HAP-1 (cell line): ENCODE results near the gene CSPG5.

Experiments
- DNase-seq, 2 experiments: peaks; one replicate each; pipeline ENCODE4 v3.0.0-alpha.2; 2016 to 2020; ENCODE audit warnings: low spot score in 2 of 2
- H3K27me3 ChIP-seq: fragments of 250-450 bp; sonication (Bioruptor Pico); 2 replicates; pipeline ENCODE4 v1.5.1; 2020; ENCODE audit warnings: low read depth, mild to moderate bottlenecking, moderate library complexity
- H3K36me3 ChIP-seq: fragments of 250-450 bp; sonication (Bioruptor Pico); replicated peaks from 2 replicates; pipeline ENCODE4 v1.5.1; 2020; ENCODE audit warnings: mild to moderate bottlenecking
- H3K4me1 ChIP-seq: fragments of 250-450 bp; sonication (Bioruptor Pico); 2 replicates; pipeline ENCODE4 v1.5.1; 2020; ENCODE audit warnings: mild to moderate bottlenecking
- H3K4me3 ChIP-seq: fragments of 250-450 bp; sonication (Bioruptor Pico); 2 replicates; pipeline ENCODE4 v1.5.1; 2020; ENCODE audit warnings: mild to moderate bottlenecking, moderate library complexity
- H3K9me3 ChIP-seq: fragments of 250-450 bp; sonication (Bioruptor Pico); 2 replicates; pipeline ENCODE4 v1.5.1; 2020; ENCODE audit warnings: mild to moderate bottlenecking, moderate library complexity
- in situ Hi-C: fragments of 300-500 bp; cut with MboI; formaldehyde crosslinking; loops from 3 replicates; pipeline ENCODE4 v1.14.3; 2020; ENCODE audit warnings: low sequenced_read_pairs, inconsistent platforms, mixed read lengths

CSPG5 gene

DNA sequence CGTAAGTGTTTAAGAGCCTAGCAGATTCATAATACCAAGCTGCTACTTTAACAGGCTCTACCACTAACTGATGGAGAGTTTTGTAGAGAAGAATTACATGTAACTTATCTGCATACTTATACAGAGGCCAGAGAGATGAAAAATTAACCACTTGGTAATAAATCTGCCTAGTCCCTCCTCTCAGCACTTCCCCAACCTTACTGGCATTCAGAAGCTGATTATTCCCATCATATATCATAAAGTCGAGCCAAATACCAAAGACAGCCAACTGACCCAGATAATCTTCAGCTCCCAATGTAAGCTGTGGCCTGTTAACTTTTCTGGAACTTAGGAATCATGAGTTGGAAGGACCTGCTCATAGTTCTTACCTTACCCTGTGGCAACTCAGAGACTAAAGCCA, 25.5 kb upstream of the CSPG5 start:
- no peaks in the 10 kb centered on the region for H3K9me3 ChIP-seq
- no peak for DNase-seq
- no peaks in the 10 kb centered on the region for H3K4me1 ChIP-seq
- H3K4me3 ChIP-seq: no peak overlapping the region
- H3K36me3 ChIP-seq: peaks cover 57% of the 10 kb centered on the region
- no peaks in the 10 kb centered on the region for H3K27me3 ChIP-seq
- in situ Hi-C loops: no loop called here

DNA sequence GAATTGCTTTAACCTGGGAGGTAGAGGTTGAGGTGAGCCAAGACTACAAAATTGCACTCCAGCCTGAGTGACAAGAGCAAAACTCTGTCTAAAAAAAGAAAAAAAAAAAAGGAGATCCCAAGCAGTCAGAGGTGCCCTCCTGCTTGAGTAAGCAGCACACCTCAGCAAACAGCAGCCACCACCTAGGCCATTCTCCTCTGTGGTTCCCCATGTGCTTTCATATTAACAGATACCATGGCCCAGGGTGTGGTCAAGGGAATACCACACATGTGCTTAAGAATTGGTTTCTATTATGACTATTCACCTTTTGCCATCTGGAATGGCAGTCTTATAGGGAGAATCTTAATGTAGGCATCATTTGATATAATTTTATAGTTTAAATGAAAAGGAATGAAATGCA, 24.7 kb upstream of the CSPG5 start:
- no peak overlapping the region for H3K4me3 ChIP-seq
- no peak for DNase-seq
- in situ Hi-C loops: no loop called here
- H3K4me1 ChIP-seq: no peaks in the 10 kb centered on the region
- H3K36me3 ChIP-seq: peaks cover 53% of the 10 kb centered on the region
- H3K9me3 ChIP-seq: no peaks in the 10 kb centered on the region
- H3K27me3 ChIP-seq: no peaks in the 10 kb centered on the region

DNA sequence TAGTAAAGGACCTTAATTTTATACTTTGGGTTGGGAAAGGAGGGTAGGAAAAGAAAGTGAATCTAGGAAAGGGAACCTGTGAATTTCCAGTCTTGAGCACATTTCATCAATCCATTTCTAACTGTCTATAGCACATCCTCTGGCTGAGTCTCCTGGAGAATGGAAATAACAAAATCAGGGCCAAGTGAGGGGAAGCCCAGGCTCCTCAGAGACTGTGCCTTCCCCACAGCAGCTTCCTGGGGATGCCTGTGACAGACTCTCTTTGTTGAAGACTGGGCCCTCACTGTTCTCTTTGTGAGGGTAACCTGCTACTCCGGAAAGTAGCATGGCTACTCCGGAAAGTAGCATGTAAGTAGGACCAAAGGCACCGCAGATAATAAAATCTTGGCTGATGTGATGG, 22.6 kb upstream of the CSPG5 start:
- DNase-seq: no peak
- in situ Hi-C loops: no loop called here
- Histone ChIP-seq H3K4me1 (no peaks in the 10 kb centered on the region), H3K27me3 (no peaks in the 10 kb centered on the region), H3K9me3 (no peaks in the 10 kb centered on the region), H3K36me3 (peaks cover 46% of the 10 kb centered on the region), H3K4me3 (no peak overlapping the region)

DNA sequence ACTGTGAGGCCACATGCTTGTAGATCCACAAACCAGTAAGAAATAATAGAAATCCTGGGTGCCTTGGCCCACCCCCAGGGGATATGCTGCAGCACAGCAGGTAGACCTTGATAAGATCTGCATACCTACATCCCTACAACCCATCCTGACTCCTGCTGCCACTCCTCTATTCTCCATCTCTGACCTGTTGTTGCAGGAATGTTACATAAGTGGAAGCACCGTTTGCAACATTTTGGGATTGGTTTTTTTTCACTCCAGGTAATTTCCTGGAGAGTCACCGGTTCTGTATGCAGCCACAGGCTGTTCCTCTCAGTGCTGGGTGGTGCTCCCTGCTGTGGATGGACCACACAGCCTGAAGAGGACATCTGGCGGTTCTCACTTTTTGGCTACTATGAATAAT, 16.1 kb upstream of the CSPG5 start:
- H3K36me3 ChIP-seq: peaks cover 28% of the 10 kb centered on the region
- H3K27me3 ChIP-seq: no peaks in the 10 kb centered on the region
- in situ Hi-C loops: no loop called here
- no peaks in the 10 kb centered on the region for H3K9me3 ChIP-seq
- no peak for DNase-seq
- H3K4me3 ChIP-seq: no peak overlapping the region
- no peaks in the 10 kb centered on the region for H3K4me1 ChIP-seq

DNA sequence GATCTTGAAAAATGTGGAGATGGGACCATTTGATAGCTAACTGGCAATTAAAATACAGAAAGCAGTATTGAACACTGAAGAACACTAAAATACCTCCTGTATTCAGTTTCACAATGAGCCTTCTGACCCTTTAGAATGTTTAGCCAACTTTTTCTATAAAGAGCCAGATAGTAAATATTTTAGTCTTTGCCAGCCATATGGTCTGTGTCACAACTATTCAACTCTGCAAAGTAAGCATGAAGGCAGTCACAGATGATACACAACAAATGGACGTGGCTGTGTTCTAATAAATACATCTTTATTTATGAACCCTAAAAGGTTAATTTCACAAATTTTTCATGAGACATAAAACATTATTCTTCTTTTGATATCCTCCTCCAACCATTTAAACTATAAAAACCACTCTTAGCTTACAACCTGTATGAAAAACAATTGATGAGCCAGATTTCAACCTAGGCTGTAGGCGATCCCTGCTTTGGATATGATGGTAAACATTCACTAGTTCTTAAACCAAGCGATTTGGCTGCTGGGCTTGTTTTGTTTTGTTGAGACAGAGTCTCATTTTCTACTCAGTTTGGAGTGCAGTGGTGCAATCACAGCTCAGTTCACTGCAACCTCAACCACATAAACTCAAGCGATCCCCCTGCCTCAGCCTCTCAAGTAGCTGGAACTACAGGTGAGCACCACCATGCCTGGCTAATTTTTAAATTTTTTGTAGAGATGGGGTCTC, 13.6 kb upstream of the CSPG5 start:
- Histone ChIP-seq H3K9me3 (no peaks in the 10 kb centered on the region), H3K36me3 (peaks cover 39% of the 10 kb centered on the region), H3K4me3 (no peak overlapping the region), H3K27me3 (no peaks in the 10 kb centered on the region), H3K4me1 (no peaks in the 10 kb centered on the region)
- in situ Hi-C loops: no loop called here
- no peak for DNase-seq

DNA sequence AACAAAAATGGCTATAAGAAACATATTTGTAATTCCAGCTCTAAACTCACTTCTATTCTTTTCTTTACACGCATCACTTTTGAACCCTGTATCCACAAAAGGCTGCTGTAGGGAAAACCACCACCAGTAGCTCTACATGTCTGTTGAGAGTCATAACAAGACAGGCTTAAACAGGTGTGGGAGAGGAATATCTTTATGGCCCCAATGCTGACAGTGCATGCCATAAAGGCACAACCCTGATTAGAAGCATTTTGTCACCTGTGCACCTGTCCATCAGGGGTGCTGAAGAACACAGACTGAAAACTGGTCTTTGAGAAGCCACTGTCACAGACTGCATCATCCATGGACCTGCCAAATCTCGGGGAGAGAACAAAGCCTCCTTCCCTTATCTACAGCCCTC, 11.6 kb upstream of the CSPG5 start:
- H3K36me3 ChIP-seq: peaks cover 55% of the 10 kb centered on the region
- in situ Hi-C loops: no loop called here
- H3K4me1 ChIP-seq: no peaks in the 10 kb centered on the region
- no peak overlapping the region for H3K4me3 ChIP-seq
- H3K9me3 ChIP-seq: no peaks in the 10 kb centered on the region
- no peaks in the 10 kb centered on the region for H3K27me3 ChIP-seq
- no peak for DNase-seq

DNA sequence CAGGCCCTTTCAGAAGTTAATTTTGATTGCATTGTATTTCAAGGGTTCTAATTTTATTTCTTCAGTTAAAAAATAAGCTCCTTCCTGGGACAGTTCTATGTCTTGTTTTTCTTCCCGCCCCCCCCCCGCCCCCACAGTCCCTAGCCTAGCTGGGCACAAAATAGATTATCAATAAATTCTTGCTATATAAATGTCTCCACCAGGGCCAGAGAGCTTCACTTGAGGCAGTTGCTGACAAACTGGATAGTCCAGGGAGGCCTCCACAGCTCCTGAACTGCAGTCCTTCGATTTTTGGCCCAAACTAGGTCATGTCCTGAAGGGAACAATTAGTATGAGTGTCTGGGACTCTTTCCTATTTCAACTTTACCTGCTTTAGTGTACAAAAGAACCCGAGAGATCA, 9.9 kb upstream of the CSPG5 start:
- Histone ChIP-seq H3K4me3 (no peak overlapping the region), H3K9me3 (no peaks in the 10 kb centered on the region), H3K36me3 (peaks cover 53% of the 10 kb centered on the region), H3K27me3 (no peaks in the 10 kb centered on the region), H3K4me1 (no peaks in the 10 kb centered on the region)
- in situ Hi-C loops: no loop called here
- DNase-seq: no peak

DNA sequence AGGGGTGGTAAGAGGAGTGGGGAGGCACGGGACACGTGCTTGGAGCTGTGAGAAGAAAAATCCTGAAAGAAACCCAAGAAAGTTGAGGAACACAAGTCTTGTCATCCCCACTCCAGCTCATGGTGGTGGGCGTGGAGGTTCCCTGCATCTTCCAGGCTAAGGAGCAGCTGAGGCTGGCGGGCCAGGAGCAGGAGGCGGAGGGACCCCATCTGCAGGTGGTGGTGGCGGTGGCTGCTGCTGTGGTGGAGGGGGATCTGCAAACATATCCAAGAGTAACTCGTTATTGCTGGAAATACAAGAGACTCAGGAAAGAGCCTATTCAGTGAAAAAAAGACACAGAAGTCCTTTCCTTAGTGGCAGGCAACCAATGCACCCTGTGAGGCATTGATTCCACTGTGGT, 9.4 kb upstream of the CSPG5 start:
- Histone ChIP-seq H3K36me3 (peaks cover 53% of the 10 kb centered on the region), H3K4me1 (no peaks in the 10 kb centered on the region), H3K27me3 (no peaks in the 10 kb centered on the region), H3K4me3 (no peak overlapping the region), H3K9me3 (no peaks in the 10 kb centered on the region)
- no peak for DNase-seq
- in situ Hi-C loops: no loop called here

DNA sequence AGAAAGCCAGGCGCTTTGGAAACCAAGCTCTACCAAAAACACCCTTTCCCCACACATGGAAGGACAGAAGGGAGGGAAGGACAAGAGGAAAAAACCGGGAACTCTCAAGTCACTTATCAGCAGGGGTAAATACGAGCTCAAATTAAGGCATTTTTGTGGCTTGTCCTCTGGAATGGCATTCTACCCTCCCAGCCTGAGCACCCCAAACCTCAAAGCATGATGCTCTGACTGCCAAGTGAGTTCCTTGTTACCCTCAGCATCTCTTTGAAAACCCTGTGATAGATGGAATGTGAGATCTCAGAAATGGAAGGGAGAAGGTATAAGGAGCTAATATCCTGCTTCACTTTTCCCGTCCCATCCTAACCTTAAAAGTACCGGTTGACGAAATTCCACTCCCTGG, 8.1 kb upstream of the CSPG5 start:
- in situ Hi-C loops: no loop called here
- no peaks in the 10 kb centered on the region for H3K9me3 ChIP-seq
- DNase-seq: no peak
- peaks cover 51% of the 10 kb centered on the region for H3K36me3 ChIP-seq
- no peaks in the 10 kb centered on the region for H3K27me3 ChIP-seq
- no peak overlapping the region for H3K4me3 ChIP-seq
- H3K4me1 ChIP-seq: no peaks in the 10 kb centered on the region

DNA sequence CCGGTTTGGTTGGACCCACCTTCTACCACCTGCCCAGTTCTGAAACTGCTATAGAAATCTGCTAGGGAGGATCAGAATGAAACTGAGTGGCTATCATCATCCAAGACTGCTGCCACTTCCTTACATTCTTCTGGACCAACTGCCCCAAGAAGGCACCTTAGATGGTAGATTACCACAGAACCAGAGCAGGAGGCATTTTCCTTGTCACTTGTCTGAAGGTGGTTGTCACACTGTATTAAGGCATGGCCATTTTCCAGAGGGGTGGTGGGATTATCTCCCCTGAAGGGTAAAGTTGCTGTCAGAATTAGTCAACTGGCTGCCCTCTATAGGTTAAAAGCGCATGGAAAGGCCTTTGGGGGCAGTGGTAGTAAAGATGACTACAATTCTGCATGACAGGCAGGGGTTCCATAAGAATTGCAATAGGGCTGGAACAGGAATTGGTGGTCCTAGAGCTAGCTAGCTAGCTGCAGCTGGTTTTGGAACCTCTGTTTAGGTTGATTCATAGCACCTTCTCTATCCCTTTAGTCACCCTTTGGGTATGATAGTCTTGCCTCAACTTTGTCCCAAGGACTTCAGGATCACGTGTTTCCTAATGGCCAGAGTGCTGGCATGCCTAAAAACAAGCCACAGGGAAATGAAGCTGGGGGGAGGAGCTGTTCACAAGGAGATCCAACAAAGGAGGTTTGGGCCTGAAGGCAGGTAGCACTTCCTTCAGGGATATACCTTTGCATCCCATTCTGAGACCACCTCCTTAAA, 4.8 kb upstream of the CSPG5 start:
- no peaks in the 10 kb centered on the region for H3K4me1 ChIP-seq
- peaks cover 33% of the 10 kb centered on the region for H3K36me3 ChIP-seq
- no peak overlapping the region for H3K4me3 ChIP-seq
- in situ Hi-C loops: no loop called here
- peaks cover 8% of the 10 kb centered on the region; the same call in 1 of the 2 replicates for H3K27me3 ChIP-seq
- no peak for DNase-seq
- H3K9me3 ChIP-seq: no peaks in the 10 kb centered on the region

DNA sequence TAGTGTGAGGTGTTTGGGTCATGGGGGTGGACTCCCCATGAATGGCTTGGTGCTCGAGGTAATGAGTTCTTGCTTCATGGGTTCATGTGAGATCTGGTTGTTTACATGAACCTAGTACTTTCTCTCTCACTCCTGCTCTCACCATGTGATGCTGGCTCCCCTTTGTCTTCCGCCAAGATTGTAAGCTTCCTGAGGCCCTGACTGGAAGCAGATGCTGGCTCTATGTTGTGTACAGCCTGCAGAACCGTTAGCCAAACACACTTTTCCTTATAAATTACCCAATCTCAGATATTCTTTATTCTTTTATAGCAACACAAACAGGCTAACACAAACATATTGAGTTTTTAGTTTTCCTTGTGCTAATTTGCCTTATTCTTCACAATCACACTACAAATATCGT, 3.2 kb upstream of the CSPG5 start:
- Histone ChIP-seq H3K9me3 (no peaks in the 10 kb centered on the region), H3K27me3 (peaks cover 8% of the 10 kb centered on the region; the same call in 1 of the 2 replicates), H3K4me1 (peaks cover 5% of the 10 kb centered on the region; the same call in 1 of the 2 replicates), H3K4me3 (no peak overlapping the region), H3K36me3 (peaks cover 17% of the 10 kb centered on the region)
- in situ Hi-C loops: no loop called here
- DNase-seq: no peak

DNA sequence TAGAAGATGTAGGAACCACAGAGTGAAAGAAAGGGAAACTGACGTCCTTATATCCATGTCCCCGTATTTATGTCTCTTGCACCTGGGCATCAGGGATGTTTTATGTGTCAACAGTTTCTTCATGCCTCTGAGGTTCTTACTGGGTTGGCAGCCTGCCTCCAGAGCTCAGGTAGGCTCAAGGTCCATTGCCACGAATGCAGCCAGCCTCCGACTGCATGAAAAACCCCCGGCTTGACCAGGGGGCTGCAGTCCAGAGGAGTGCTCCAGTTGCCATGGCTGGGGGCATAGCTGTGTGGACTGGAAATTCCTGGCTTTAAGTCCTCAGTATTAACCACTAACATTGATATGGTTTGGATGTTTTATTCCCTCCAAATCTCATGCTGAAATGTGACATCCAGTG, 2.8 kb upstream of the CSPG5 start:
- DNase-seq: no peak
- H3K9me3 ChIP-seq: no peaks in the 10 kb centered on the region

DNA sequence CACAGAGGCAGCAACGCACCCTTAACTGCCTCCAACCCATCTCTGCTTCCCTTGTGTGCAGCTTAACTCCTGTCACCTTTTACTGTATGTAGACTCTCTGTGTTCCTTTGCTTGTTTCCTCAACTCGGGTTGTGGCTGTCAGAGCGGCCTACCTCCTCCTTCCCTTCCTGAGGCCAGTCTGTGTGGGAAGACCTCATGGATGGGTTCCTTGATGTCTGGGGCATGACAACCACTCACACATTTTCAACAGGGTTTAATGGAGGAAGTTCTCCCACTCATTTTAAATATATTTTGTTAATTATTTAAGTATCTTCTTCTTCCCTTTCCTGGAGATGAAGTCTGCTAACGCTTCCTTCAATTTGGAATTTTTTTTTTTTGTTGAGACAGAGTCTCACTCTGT, 1.8 kb upstream of the CSPG5 start:
- Histone ChIP-seq H3K4me3 (no peak overlapping the region), H3K9me3 (no peaks in the 10 kb centered on the region), H3K4me1 (peaks cover 5% of the 10 kb centered on the region; the same call in 1 of the 2 replicates), H3K36me3 (peaks cover 7% of the 10 kb centered on the region; the same call in 1 of the 2 replicates), H3K27me3 (peaks cover 8% of the 10 kb centered on the region; the same call in 1 of the 2 replicates)
- DNase-seq: no peak
- in situ Hi-C loops: no loop called here

More for the DNA sequence above, 2.8 kb upstream of the CSPG5 start:
- no peak overlapping the region for H3K4me3 ChIP-seq
- peaks cover 8% of the 10 kb centered on the region; the same call in 1 of the 2 replicates for H3K27me3 ChIP-seq
- in situ Hi-C loops: no loop called here
- H3K36me3 ChIP-seq: peaks cover 15% of the 10 kb centered on the region
- peaks cover 5% of the 10 kb centered on the region; the same call in 1 of the 2 replicates for H3K4me1 ChIP-seq

DNA sequence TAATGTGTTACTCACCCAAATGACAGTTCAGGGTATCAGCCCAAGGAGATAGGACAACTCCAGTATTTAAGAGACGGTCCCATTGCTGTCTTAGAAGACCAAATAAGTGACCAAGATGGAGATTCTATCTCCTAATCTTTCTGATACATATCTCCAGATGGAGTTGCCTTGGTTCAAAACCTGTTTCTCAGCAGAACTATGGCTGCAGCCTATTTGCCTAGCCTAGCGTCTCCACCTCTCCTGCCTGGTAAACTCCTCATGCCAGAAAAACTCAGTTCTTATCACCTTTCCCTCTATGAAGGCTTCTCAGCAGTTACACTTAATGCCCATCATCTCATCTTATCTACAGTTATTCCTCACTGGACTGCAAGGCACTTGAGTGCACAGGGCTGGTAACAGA, 1.2 kb upstream of the CSPG5 start:
- 0 out of 2 replicates have a peak, but pooled peaks cover under 1% of the 10 kb centered on the region for H3K36me3 ChIP-seq
- DNase-seq: no peak
- H3K4me3 ChIP-seq: no peak overlapping the region
- peaks cover 5% of the 10 kb centered on the region; the same call in 1 of the 2 replicates for H3K4me1 ChIP-seq
- H3K9me3 ChIP-seq: no peaks in the 10 kb centered on the region
- H3K27me3 ChIP-seq: peaks cover 8% of the 10 kb centered on the region; the same call in 1 of the 2 replicates
- in situ Hi-C loops: no loop called here
